ENCODE data around the gene TANGO6.

TANGO6 gene

GRCh38 chr16:68814516-68814915, 28.8 kb upstream of the TANGO6 start:
- TF ChIP-seq CTCF (conservative IDR thresholded peaks at IDR 0.05; ENCODE audit: control insufficient read depth, insufficient read depth, low read depth, low read length) = no peak
- no peak overlapping the region for H3K4me3 ChIP-seq (ENCODE audit: control insufficient read depth, low read depth, low read length)
- no peak for DNase-seq (ENCODE audit: low read depth)

GRCh38 chr16:68823401-68824135, 19.8 kb upstream of the TANGO6 start:
- no peak overlapping the region for H3K4me3 ChIP-seq (ENCODE audit: control insufficient read depth, low read depth, low read length)
- peak; percentile 77 for DNase-seq (ENCODE audit: low read depth)
- no peak for TF ChIP-seq CTCF (conservative IDR thresholded peaks at IDR 0.05; ENCODE audit: control insufficient read depth, insufficient read depth, low read depth, low read length)

- no peak for DNase-seq (ENCODE audit: low read depth)
- TF ChIP-seq CTCF (conservative IDR thresholded peaks at IDR 0.05; ENCODE audit: control insufficient read depth, insufficient read depth, low read depth, low read length) = no peak
- H3K4me3 ChIP-seq (ENCODE audit: control insufficient read depth, low read depth, low read length) = no peak overlapping the region
Measured at GRCh38 chr16:68825427-68825826, 17.9 kb upstream of the TANGO6 start.

GRCh38 chr16:68826652-68827051, 16.7 kb upstream of the TANGO6 start:
- no peak overlapping the region for H3K4me3 ChIP-seq (ENCODE audit: control insufficient read depth, low read depth, low read length)
- no peak for TF ChIP-seq CTCF (conservative IDR thresholded peaks at IDR 0.05; ENCODE audit: control insufficient read depth, insufficient read depth, low read depth, low read length)
- DNase-seq (ENCODE audit: low read depth) = no peak

- no peak for TF ChIP-seq CTCF (conservative IDR thresholded peaks at IDR 0.05; ENCODE audit: control insufficient read depth, insufficient read depth, low read depth, low read length)
- H3K4me3 ChIP-seq (ENCODE audit: control insufficient read depth, low read depth, low read length) = no peak overlapping the region
- DNase-seq (ENCODE audit: low read depth) = no peak
Measured at GRCh38 chr16:68833251-68833650, 10.1 kb upstream of the TANGO6 start.

GRCh38 chr16:68834550-68834949, 8.8 kb upstream of the TANGO6 start:
- peak; percentile 17 for DNase-seq (ENCODE audit: low read depth)
- no peak overlapping the region for H3K4me3 ChIP-seq (ENCODE audit: control insufficient read depth, low read depth, low read length)
- TF ChIP-seq CTCF (conservative IDR thresholded peaks at IDR 0.05; ENCODE audit: control insufficient read depth, insufficient read depth, low read depth, low read length) = no peak
